ENCODE results near the gene USF2.

USF2 gene

GRCh38 chr19:35246466-35247092 is 22.2 kb upstream of the USF2 start:
- no peak for DNase-seq

DNA sequence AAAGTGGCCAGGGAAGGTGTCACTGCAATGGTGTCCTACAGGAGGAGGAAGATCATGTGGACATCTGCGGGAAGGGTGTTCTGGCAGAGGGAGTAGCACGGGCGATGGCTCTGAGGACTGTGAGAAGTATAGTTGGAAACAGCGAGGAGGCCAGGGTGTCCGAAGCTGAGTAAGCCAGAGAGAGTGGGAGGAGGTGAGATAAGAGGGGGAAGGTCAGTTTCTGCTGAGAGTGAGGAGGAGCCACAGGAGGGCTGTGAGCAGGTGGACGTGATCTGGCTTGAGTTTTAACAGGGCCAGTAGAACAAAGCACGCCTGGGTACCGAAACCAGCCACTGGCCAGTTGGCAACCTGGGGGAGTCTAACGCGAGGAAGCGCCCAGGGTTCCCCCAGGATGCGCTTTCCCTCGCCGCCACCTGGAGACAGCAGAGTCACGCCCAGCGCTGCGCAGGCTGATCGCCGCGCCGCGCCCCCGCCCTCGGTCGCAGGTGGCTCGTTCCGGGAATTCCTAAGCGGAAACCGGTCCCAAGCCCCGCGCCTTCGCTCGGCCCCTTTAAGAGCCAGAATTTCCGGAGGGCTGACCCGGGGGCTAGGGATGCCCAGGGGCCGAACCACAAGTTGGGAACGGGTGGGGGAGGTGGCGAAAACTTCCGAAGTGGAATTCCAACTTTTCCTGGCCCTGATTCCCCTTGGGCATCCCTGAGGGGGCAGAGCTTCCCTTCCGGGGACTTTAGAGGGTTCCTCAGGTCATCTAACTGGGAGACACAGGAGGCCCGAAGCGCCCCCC is 21.0 kb upstream of the USF2 start:
- DNase-seq: peak; percentile 63 to 71

DNA sequence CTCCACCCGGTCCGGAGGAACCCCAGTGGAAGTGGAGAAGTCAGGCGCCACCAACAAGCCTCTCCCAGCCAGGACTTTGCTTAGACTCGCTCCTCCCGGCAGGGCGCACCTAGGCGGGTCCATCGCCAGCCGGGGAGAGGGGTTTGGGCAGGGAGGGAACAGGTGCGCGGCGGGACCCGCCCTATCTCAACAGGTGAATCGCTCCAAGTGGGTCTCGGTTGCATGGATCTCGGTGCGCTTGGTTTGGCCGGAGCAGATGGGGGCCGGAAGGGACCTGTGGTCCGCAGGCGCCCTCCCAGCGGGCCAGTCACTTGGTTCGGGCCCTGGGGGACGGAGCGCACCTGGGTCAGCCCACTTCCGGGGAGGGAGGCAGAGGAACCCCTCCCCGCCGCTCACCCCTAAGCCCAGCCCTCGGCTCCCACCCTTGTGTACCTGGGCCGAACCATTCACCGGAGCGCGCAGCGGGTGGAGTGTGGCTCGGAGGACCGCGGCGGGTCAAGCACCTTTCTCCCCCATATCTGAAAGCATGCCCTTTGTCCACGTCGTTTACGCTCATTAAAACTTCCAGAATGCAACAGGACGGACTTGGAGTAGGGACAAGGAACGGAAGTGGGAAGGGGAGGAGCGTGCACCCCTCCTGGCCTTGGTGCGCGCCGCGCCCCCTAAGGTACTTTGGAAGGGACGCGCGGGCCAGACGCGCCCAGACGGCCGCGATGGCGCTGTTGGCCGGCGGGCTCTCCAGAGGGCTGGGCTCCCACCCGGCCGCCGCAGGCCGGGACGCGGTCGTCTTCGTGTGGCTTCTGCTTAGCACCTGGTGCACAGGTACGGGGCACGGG is 20.2 kb upstream of the USF2 start, which contains the start of gene LSR:
LSR (plus strand) TSS at position 693 of the 836 bp plus-strand sequence; CDS start at position 714, 21 bp downstream.
- peak; percentile 83 to 86 for DNase-seq

GRCh38 chr19:35249146-35249847 is 19.5 kb upstream of the USF2 start:
- no peak for DNase-seq

DNA sequence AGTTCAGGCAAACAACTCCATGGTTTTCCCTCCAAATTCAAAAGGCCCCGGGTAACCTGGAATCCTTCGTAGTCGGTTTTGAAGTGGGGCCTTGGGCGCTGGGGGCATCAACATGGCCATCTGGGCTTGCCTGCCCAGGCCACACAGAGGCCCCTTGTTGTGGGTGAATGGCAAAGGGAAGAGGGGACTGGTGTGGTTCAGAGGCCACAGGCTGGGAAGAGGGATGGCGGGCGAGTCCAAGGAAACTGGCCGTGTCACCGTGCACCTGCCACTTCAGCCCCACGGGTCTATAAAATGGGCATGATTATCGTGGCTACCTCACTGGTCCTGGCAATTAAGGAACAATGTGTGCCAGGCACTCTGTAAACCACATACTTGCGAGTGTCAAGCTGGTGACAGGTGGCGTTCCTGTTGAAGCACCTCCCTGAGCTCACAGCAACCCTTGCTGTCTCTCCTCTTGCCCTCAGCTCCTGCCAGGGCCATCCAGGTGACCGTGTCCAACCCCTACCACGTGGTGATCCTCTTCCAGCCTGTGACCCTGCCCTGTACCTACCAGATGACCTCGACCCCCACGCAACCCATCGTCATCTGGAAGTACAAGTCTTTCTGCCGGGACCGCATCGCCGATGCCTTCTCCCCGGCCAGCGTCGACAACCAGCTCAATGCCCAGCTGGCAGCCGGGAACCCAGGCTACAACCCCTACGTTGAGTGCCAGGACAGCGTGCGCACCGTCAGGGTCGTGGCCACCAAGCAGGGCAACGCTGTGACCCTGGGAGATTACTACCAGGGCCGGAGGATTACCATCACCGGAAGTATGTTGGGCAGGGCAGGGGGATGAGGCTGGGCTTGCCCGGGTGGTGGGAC is 18.7 kb upstream of the USF2 start:
- no peak for DNase-seq

- DNase-seq: no peak
Measured at GRCh38 chr19:35251456-35251855, 17.3 kb upstream of the USF2 start.

- DNase-seq: no peak
Measured at GRCh38 chr19:35253316-35254286, 15.2 kb upstream of the USF2 start.

DNA sequence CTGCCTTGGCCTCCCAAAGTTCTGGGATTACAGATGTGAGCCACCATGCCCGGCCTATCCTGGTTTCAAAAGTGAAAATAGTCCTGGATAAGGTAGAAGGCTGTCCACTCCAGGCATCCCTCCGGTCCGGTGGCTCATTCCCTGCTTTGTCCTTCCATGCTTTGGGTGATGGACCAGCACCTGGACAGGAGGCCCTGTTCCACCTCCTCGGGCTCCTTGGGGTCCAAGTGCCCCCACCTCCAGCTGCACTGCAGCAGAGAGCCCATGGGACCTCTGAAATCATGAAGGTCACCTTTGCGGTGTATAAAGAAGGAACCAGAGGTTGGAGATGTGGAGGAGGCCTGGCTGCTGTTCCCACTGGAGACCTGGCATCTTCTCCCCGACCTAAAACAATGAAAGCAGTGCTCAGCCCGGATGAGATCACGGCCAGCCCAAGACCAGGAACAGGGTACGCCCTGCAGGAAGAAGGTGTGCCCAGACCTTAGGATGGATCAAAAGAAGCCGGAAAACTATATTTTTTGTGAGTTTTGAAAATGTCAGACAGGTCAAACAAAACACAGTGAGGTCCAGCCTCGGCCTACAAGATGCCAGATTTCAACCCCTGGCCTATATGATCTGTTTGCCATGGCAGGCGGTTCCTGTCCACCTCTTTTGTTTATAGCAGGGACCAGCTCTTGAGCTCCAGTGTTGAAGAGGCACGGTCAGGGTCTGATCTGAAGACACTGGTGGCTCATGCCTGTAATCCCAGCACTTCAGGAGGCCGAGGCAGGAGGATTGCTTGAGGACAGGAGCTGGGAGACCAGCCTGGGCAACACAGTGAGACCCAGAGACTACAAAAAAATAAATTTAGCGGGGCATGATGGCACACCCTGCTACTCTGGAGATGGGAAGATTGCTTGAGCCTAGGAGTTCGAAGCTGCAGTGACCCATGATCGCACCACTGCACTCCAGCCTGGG is 14.1 kb upstream of the USF2 start:
- peak in 1 of 2 donors; percentile 1 for DNase-seq

DNA sequence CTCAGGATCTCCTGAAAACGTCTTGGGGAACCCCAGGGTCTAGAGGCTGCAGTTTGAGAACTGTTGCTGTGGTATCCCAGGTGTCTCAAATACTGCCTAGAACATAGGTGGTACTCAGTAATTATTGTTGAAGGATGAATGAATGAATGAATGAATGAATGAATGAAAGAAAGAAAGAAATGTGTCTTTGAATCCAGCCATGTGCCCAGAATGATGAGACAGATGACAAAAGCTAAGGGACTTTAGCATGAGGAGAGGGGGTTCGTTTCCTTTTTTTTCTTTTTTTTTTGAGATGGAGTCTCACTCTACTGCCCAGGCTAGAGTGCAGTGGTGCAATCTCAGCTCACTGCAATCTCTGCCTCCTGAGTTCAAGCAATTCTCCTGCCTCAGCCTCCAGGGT is 12.2 kb upstream of the USF2 start:
- no peak for DNase-seq

- DNase-seq: peak in 1 of 2 donors; percentile 9
Measured at GRCh38 chr19:35257113-35257461, 11.7 kb upstream of the USF2 start.

DNA sequence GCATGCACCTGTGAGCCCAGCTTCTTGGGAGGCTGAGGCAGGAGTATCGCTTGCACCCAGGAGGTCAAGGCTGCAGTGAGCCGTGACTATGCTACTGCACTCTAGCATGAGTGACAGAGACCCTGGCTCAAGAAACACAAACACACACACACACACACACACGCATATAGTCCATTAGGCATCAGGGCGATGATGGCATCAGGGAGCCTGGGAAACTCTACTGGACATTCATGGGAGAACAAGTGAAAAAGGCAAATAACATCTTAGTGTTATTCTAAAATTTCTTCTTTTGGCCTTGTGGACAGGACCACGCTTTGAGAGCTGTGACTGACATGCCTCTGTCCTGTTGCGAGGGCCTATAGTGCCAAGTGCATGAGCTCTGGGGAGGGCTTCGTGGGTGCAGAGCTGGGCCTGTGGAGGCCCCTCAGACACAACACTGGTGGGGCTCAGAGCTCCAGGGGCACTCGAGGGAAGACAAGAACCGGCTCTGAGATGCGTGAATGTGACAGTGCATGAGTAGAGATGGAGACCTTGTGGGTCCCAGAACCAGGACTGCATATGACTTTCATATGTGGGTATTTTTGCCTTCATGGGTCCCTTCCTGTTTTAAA is 8.0 kb upstream of the USF2 start:
- peak in 1 of 2 donors; percentile 3 for DNase-seq

GRCh38 chr19:35261356-35262100 is 7.2 kb upstream of the USF2 start:
- peak in 1 of 2 donors; percentile 5 for DNase-seq

DNA sequence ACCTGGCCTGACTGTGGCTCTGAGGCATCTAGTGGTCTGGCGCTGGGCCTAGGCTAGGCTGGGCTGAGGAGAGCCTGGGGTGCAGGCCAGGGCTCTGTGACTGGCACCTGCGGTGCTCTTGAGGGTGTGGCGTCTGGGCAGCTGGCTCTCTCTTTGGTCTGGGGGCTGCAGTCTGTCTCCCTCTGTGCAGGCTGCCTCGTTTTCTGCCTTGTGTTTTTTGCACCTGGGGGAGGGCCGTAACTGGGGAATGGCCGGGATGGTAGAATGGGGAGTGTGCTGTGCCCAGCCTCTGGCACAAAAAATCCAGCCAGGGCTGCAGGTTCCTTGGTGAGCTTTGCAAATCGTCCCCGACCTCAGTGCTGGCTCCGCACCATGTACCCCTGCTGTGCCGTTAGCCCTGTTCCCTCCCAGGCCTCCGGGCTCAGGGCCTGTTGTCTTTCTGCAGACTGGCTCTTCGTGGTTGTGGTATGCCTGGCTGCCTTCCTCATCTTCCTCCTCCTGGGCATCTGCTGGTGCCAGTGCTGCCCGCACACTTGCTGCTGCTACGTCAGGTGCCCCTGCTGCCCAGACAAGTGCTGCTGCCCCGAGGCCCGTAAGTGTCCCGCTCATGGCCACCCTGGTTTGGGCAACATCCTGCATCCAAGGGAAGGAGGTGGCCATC is 6.5 kb upstream of the USF2 start:
- DNase-seq: peak in 1 of 2 donors; percentile 6

DNA sequence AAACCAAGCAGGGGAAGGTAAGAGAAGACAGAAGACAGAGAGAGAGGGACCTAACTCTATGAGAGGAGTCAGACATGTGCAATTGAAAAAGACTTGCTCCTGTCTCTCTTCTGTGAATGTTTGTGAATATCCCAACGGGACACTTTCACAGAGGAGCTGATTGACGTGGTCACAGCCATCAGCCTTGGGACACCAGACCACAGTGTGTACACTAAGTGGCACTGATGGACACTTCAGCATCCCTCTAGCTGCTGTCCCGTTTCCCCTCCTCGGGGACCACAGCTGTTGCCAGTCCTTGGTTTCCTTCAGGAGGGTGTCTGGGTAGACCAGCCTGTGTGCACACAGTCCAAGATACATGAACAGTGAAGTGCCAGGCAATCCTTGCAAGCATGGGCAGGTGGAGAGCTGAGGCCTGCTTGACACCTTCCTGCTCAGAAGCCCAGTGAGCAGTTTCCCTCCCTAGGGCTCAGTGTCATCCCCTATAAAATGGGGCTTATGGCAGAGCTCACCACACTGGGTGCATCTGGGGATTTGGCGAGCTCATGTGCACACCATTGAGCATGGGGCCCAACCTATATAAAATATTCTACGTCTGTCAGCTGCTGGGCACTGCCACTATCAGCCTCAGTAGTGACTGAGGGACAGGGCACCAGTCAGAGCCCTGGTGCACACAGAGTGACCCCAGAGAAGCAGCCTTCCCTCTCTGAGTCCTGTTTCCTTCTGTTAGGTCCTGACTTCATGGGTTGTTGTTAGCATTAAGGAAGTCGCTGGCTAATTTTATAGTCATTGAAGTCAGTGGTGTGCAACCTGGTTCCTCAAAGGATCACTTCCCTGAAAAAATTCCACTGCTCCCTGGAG is 4.3 kb upstream of the USF2 start:
- no peak for DNase-seq

DNA sequence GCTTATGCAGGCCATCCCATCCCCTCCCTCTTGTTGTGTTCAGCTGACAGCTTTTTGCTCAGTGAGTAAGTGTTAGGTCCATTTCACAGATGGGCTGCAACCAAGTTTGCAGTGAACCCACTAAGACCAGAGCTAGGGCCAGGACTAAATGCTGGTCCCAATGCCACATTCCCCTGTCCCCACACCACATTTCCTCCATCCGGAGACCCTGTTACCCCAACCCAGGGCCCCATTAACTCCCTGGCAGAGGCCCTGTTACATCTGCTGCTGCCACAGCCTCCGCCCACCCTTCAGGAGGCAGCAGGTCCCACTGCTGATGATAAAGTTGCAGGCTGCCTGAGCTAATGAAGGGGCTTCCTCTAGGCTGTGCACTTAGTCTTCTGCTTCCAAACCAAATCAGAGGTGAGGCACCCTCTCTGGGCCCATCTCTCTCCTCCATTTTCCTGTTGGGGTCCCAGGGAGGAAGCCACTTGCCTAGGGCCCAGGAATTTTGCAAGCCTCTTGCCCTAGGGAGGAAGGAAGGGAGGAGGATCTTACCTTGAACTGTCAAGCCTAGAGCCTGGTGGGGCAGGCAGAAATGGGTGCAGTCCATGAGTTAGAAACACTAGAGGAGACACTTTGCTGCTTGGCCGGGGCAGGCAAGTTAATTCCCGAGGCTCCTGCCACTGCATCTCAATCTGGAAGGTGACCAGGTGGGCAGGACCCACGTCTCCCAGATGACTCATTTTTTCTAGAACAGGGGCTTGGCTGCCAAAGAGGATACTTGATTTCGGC is 3.4 kb upstream of the USF2 start:
- DNase-seq: no peak
